Aorta (tissue), 5 donors: Measurements from ENCODE around the gene PXDC1. TPM values are rescaled to one million over a fixed set of nuclear protein-coding genes. Genes with fewer than 3 reads are reported as not detected.
"Not testable (repeated sequence)": the region's sequence is repeated elsewhere in the genome, so short reads cannot be mapped to it uniquely, and the experiment has no call there.

Experiments used
- ATAC-seq: fragments of 200-7000 bp; cut with Tn5 transposase; one replicate; pipeline ENCODE4 v1.9.1; 2022; ENCODE audit warnings: moderate library complexity; ENCODE audit not compliant: low FRiP score
- DNase-seq, 2 donors: peaks; one replicate each; pipeline ENCODE4 v3.0.0-alpha.2; 2020
- H3K27ac ChIP-seq, 2 donors: one replicate each; pipeline ENCODE4 v1.5.1; 2013; ENCODE audit warnings: low read length in 2 of 2, mild to moderate bottlenecking in 2 of 2, moderate library complexity in 2 of 2, control low read depth in 1 of 2, inconsistent platforms in 1 of 2, low read depth in 1 of 2
- H3K27me3 ChIP-seq, 2 donors: one replicate each; pipeline ENCODE4 v1.6.1; 2013; ENCODE audit warnings: control low read depth in 1 of 2, low read length in 1 of 2, mild to moderate bottlenecking in 1 of 2, moderate library complexity in 1 of 2; ENCODE audit not compliant: insufficient read depth in 2 of 2, control insufficient read depth in 1 of 2
- H3K36me3 ChIP-seq, 2 donors: one replicate each; pipeline ENCODE4 v1.6.1; 2013; ENCODE audit warnings: control low read depth in 1 of 2, low read length in 1 of 2, mild to moderate bottlenecking in 1 of 2; ENCODE audit not compliant: insufficient read depth in 2 of 2, control insufficient read depth in 1 of 2
- H3K4me1 ChIP-seq, 2 donors: one replicate each; pipeline ENCODE4 v1.6.1; 2013; ENCODE audit warnings: low read length in 2 of 2, control low read depth in 1 of 2, mild to moderate bottlenecking in 1 of 2, moderate library complexity in 1 of 2; ENCODE audit not compliant: insufficient read depth in 2 of 2, control insufficient read depth in 1 of 2
- H3K4me3 ChIP-seq, 2 donors: one replicate each; pipeline ENCODE4 v1.5.1; 2013; ENCODE audit warnings: low read length in 2 of 2, control low read depth in 1 of 2, mild to moderate bottlenecking in 1 of 2
- H3K9me3 ChIP-seq: one replicate; pipeline ENCODE4 v1.6.1; 2013; ENCODE audit warnings: mild to moderate bottlenecking, low read length; ENCODE audit not compliant: control insufficient read depth
- WGBS, 2 donors: extraction: QIAGEN DNeasy Blood & Tissue Kit; methylation state at CpG; one replicate each; pipeline ENCODE4 v1.1.7; 2013; 5-methylcytosine and 5-hydroxymethylcytosine counted together
- intact Hi-C, 2 donors: fragments of 100-400 bp; cut with DNase I; formaldehyde crosslinking; loops; one replicate each; pipeline versions ENCODE4 v1.14.2 to v1.15.0; 2022
- polyA plus RNA-seq, 2 donors: library from polyadenylated mRNA; stranded (reverse); fragments of 200-250 nt; gene quantifications; one replicate each; pipeline ENCODE4 v1.2.3, GENCODE V29; 2013
- total RNA-seq, 2 donors: library from RNA; stranded (reverse); fragmentation: NEBNext Ultra II Directional; extraction: Animal tissue kit (Norgen Biotek cat#: 25700); gene quantifications; one replicate each; pipeline ENCODE4 v1.2.1, GENCODE V29; 2021
- donor health status: healthy with polysubstance abuse.
- donor health status: Bipolar disorder and iron deficiency.
- donor health status: DM: no; HTN: no; CAD: no.
- donor health status: DM: no; HTN: no; CAD: no.
- donor health status: DM: yes; HTN: yes; CAD: no.

Gene PXDC1
- total and polyA plus RNA-seq, 4 donors = 110 to 222 (median 141) TPM

- intact Hi-C loops = loop anchor here in 1 of 2 donors (10.0 kb wide), 1 partner anchor 266 kb away; the partner anchor contains the start of gene SLC22A23
- not testable (repeated sequence) for H3K27me3 ChIP-seq, ATAC-seq, H3K36me3 ChIP-seq, H3K4me3 ChIP-seq, H3K27ac ChIP-seq, H3K4me1 ChIP-seq, DNase-seq, H3K9me3 ChIP-seq
- WGBS, 2 donors = 93 to 96% methylated on average over 22 to 24 of the region's 24 CpGs
Measured at GRCh38 chr6:3720770-3721169, 30.7 kb downstream of the PXDC1 start.

DNA sequence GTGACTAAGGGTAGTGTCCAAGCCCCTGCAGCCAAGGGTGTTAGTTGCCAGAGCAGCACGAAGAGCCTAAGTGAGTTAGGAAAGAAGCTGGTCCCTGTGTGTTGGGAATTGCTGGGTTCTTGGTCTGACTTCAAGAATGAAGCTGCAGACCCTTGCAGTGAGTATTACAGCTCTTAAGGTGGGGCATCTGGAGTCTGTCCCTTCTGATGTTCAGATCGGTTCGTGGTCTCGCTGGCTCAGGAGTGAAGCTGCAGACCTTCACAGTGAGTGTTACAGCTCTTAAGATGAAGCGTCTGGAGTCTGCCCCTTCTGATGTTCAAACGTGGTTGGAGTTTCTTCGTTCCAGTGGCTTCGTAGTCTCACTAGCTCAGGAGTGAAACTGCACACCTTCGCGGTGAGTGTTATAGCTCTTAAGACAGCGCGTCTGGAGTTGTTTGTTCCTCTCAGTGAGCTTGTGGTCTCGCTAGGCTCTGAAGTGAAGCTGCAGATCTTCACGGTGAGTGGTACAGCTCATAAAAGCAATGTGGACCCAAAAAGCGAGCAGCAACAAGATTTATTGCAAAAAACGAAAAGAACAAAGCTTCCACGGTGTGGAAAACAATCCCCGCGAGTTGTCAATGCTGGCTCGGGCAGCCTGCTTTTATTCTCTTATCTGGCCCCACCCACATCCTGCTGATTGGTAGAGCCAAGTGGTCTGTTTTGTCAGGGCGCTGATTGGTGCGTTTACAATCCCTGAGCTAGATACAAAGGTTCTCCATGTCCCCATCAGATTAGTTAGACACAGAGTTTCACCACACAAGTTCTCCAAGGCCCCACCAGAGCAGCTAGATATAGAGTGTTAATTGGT is 31.8 kb downstream of the PXDC1 start:
- H3K27ac ChIP-seq = no peak overlapping the region
- H3K4me3 ChIP-seq = no peak overlapping the region
- H3K4me1 ChIP-seq = no peaks in the 10 kb centered on the region
- intact Hi-C loops = loop anchor here in 1 of 2 donors (10.0 kb wide), 1 partner anchor 265 kb away; the partner anchor contains the start of gene SLC22A23
- WGBS, 2 donors = 62% methylated on average over 22 of the region's 22 CpGs
- peaks cover 0 to 10% of the 10 kb centered on the region in 2 donors for H3K36me3 ChIP-seq
- no peak for DNase-seq
- no peaks in the 10 kb centered on the region for H3K27me3 ChIP-seq
- H3K9me3 ChIP-seq = peaks cover 1% of the 10 kb centered on the region
- ATAC-seq = no peak

- H3K36me3 ChIP-seq = peaks cover 4 to 6% of the 10 kb centered on the region in 2 donors
- no peak overlapping the region for H3K27ac ChIP-seq
- peaks cover 2% of the 10 kb centered on the region for H3K9me3 ChIP-seq
- no peaks in the 10 kb centered on the region for H3K4me1 ChIP-seq
- 72 to 75% methylated on average over 5 of the region's 5 CpGs for WGBS, 2 donors
- intact Hi-C loops = no loop called here
- DNase-seq (no peak), ATAC-seq (no peak)
- H3K4me3 ChIP-seq = no peak overlapping the region
- H3K27me3 ChIP-seq = no peaks in the 10 kb centered on the region
Measured at GRCh38 chr6:3718407-3718806, 33.1 kb downstream of the PXDC1 start.

GRCh38 chr6:3715285-3715684 is 36.2 kb downstream of the PXDC1 start:
- Histone ChIP-seq H3K9me3 (peaks cover 2% of the 10 kb centered on the region), H3K4me3 (no peak overlapping the region), H3K36me3 (peaks cover 0 to 4% of the 10 kb centered on the region in 2 donors), H3K27ac (no peak overlapping the region), H3K27me3 (no peaks in the 10 kb centered on the region), H3K4me1 (no peaks in the 10 kb centered on the region)
- WGBS, 2 donors = 0% methylated on average over 1 of the region's 1 CpG
- ATAC-seq (no peak), DNase-seq (no peak)
- intact Hi-C loops = no loop called here

- WGBS, 2 donors = 95 to 100% methylated on average over 1 of the region's 1 CpG
- DNase-seq = no peak
Measured at GRCh38 chr6:3714768-3715167, 36.7 kb downstream of the PXDC1 start.

GRCh38 chr6:3714111-3714510 is 37.4 kb downstream of the PXDC1 start:
- Histone ChIP-seq H3K36me3 (peaks cover 0 to 4% of the 10 kb centered on the region in 2 donors), H3K9me3 (peaks cover 2% of the 10 kb centered on the region), H3K27ac (peak overlapping the region in 1 of 2 donors; percentile 32), H3K4me1 (no peaks in the 10 kb centered on the region), H3K4me3 (no peak overlapping the region), H3K27me3 (no peaks in the 10 kb centered on the region)
- intact Hi-C loops = no loop called here
- WGBS, 2 donors = 83 to 86% methylated on average over 4 of the region's 4 CpGs
- DNase-seq (no peak), ATAC-seq (no peak)

More at GRCh38 chr6:3714768-3715167, 36.7 kb downstream of the PXDC1 start:
- Histone ChIP-seq H3K27me3 (no peaks in the 10 kb centered on the region), H3K4me3 (no peak overlapping the region), H3K4me1 (no peaks in the 10 kb centered on the region), H3K27ac (no peak overlapping the region), H3K9me3 (peaks cover 2% of the 10 kb centered on the region), H3K36me3 (peaks cover 0 to 4% of the 10 kb centered on the region in 2 donors)
- ATAC-seq = no peak
- intact Hi-C loops = no loop called here

GRCh38 chr6:3712827-3713665 is 38.5 kb downstream of the PXDC1 start:
- Histone ChIP-seq H3K9me3 (peaks cover 2% of the 10 kb centered on the region), H3K27me3 (no peaks in the 10 kb centered on the region), H3K4me3 (no peak overlapping the region), H3K4me1 (no peaks in the 10 kb centered on the region), H3K27ac (no peak overlapping the region), H3K36me3 (peaks cover 0 to 4% of the 10 kb centered on the region in 2 donors)
- ATAC-seq (no peak), DNase-seq (no peak)
- intact Hi-C loops = no loop called here
- WGBS, 2 donors = 12 to 20% methylated on average over 9 of the region's 9 CpGs

- Histone ChIP-seq H3K9me3 (peaks cover 2% of the 10 kb centered on the region), H3K4me3 (no peak overlapping the region), H3K27ac (no peak overlapping the region), H3K27me3 (no peaks in the 10 kb centered on the region), H3K36me3 (peaks cover 0 to 6% of the 10 kb centered on the region in 2 donors), H3K4me1 (no peaks in the 10 kb centered on the region)
- no peak for DNase-seq
- WGBS, 2 donors = 64 to 65% methylated on average over 6 of the region's 6 CpGs
- no peak for ATAC-seq
- intact Hi-C loops = no loop called here
Measured at GRCh38 chr6:3711776-3712175, 39.7 kb downstream of the PXDC1 start.
